ENCODE results near the gene BMPER.

BMPER gene

DNA sequence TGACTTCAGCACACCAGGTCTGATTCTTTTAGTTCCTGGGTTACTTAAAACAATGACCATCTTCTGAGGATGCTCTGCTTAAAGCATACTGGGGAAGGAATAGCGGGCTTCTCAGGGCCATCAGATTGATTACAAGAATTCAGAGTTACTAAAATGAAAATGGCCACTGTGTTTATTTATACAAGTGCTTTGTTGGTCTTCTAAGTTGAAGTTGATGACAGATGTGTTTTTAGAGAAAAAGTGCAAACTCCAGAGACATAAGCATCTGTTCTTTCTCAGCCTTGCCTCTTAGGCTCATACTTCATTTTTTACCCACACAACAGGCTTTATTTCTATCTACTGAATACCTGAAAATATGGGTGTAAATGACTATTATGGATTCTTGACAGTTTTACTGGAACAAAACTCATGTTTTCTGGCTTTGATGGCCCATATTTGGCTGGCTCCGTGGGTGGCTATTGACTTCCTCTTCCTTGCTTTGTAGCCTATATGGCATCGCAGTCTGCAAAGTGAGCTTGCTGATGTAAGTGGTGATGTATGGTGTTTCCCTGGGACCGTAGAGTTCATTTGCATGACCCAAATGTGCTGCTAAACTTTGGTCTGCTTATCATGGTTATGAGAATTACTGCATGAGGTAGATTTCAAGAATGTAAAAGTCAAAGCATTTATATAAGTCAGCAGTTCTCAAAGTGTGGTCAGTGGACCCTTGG is 121.3 kb downstream of the BMPER start:
- no peak for DNase-seq (ENCODE audit: low read depth, low spot score)

DNA sequence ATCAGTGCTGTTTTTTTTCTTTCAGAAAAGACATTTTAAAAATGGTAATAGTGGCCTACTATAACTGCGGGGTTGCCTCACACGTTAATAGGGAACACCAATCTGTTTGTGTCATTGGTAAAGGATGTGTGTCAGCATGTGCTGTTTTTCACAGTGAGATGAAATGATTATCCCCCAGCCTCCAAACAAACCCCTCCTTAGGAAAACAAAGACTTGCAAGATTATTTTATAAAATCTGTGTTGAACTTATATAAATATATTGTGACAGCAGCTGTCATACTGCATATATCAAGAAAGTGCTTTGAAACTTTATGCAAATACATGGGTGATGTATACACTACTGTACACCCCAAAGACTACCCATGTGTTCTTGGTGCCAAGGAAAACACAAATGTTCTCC is 125.8 kb downstream of the BMPER start:
- no peak for DNase-seq (ENCODE audit: low read depth, low spot score)

DNA sequence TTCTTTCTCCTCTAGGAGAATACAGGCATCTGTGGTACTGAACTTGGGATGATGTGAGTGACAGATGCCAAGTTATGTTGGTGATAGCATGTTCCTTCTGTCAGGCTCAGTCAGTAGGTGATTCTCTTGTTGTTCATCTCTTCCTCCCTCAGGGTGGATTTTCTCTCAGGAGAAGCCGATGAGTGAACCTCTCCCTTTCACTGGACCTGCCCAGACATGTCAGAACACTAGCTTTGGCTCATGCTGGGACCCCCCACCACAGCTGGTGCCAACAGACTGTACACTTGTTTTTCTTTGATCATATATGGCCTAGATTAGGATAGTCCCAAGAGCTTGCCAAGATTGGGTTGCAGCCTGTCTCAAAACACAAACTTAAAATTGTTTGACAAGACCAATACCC is 129.4 kb downstream of the BMPER start:
- DNase-seq (ENCODE audit: low read depth, low spot score), result no peak

DNA sequence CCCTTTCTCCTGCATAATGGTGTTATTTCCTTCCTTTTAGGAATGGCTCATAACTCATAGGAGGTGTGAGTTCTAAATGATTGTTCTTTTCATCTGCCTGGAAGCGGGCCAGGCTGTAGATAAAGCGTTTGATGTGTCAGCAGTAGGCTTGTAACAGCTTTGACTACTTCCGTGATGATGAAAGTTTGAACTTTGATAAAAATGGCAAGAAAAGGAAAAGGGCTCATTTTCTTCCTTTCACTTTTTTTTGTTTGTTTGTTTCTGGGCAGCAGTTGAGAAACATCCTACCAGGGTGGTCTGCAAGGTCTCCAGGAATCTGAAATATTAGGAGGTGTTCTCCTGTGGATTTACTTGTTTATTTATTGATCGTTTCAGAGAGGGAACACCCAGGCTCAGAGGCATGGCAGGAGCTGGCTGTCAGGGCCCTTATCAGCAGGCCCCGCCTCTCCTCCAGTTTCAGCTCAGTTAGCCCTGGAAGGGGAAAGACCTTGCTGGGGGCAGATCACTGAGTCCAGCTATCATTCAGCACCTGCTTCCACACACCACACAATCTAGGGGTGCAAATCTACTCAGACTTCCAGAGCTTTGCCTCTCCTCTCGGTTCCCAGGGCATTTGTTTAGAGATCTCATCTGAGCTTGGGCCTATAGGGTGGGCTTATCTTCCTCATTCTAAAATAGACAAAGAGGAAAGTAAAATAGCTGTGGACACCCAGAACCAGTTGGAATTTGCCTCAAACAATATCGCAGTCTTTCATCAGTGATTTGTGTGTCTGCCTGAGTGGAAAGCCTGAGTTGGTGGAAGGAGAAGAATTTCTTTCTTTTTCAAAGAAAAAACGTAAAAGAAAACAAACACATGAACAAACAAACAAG is 130.9 kb downstream of the BMPER start:
- DNase-seq (ENCODE audit: low read depth, low spot score), result no peak

DNA sequence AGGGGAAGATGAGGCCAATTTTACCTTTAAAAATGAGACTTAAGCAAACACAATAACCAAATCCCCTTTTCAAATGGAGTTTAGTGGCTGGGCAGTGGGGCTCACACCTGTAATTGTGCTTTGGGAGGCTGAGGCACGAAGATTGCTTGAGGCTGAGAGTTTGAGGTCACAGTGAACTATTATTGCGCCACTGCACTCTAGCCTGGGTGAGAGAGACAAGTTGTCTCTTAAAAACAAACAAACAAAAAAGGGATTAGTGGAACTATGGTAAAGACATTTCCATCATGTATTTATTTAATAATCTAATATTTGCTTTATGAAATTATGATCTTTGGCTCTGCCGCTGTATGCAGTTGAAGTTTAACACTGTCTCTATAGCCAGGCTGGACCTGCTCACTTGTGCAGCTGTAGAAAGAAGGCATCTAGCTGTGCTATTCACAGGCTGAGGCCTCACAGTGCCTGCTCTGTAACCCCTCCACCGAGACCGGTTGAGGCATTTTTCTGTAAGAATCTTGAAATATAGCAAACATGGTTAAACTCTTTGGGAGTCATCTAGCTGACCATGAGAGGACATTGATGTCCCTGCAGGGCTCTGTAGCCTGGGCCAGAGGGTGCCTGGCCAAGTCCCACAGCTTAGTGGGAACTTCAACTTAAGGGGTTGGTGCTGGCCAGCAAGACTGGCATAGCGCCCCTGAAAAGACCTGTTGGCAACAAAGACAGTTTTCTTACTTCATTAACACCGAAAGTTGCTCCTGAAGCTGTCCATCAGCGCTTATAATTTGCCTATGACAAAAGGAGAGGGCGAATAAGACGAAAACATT is 131.8 kb downstream of the BMPER start:
- no peak for DNase-seq (ENCODE audit: low read depth, low spot score)

DNA sequence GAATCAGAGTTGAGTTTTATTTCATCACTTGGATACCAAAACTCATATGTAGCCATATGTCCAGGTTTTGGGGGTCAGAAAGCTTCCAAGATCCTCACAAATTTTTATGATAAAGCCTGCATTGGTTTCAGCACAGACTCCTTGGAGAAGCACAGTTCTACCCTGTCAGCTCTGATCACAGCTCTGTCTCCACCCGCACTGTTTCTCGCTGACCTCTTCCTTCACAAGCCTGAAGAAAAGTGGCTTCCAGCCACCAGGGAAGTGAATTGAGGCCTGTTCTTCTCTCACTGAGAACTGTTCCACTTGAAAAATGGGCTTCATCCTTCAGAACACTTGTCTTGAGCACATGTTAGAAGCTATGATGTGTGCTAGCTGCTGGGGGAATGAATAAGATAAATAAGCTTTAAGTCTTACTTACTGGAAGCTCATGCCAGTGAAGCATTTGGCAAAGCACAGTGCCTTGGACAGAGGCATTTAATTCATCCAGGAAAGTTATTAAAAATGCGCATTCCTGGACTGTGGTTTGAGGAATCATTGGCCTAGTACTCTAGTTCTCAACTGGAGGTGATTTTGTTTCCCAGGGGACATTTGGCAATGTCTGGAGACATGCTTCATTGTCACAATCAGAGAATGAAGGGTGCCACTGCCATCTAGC is 133.6 kb downstream of the BMPER start:
- no peak for DNase-seq (ENCODE audit: low read depth, low spot score)

DNA sequence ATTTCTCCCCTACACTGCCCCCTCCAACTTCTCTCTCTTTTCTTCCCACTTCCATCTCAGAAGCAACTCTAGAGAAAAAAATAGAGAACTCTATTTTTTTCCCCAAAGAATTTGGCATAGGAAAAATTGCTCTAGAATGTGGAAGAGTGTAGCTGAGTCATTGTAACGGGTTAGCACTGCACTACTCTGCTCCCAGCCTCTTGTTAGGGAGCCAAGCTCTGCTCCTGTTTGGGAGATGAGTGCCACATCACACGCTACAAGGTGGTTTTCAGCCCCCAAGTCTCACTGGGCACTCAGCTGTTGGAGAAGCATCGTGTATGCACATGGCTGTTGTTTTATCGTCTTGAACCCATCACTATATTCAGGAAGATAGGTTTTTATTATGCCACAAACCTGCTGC is 136.4 kb downstream of the BMPER start:
- no peak for DNase-seq (ENCODE audit: low read depth, low spot score)

DNA sequence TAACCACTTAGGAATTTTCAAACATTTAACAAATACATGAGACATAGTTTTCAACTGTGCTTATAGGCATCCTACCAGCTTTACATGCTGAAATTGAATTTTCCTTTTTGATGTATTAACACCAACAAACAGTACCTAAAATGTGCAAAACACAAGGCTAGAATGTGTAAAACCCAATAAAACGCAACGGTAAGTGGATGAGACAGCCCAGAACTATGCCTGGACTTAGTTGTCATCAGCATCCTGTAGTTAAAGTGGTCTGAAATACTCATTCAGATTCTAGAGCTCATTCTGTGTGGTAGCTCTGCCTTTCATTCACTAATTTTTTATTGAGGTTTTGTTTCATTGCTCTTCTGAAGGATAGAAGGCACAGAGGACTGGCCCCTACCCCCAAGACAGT is 137.1 kb downstream of the BMPER start:
- DNase-seq (ENCODE audit: low read depth, low spot score), result no peak

DNA sequence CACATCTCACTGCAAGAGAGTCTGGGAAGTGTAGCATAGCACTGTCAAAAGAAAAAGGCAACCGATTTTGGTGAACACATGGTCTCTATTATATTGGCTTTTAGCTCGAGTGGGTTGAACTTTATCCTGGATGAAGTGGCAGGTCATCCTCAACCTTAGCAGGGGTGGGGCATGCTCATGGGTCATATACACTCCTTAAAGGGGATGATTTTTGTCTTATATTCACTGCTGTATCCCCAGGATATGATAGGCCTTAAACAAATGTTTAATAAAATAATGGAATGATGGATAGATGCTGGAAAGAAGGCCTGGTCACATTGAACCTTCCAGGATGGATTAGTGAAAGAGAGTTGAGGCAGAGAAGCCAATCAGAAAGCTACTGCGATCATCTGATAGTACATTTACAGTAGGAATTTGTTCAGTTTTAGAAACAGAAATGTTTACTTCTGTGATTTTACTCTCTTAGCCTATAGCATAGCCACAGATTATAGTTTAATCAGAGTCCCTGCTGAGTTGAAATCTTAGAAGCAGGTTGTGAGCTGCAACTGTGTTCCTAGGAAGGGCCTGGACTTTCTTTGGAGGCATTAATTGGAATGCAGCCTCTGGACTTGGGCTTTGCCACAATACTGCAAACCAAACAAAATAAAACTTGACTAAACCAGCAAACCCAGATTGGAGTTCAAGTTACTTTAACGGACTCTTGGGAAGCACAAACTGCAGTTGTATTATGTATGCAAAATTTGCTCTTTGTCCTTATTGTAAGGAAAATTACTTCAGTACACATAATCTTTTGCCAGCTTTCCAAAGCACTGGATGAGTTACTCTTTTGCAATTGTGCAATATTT is 138.3 kb downstream of the BMPER start:
- no peak for DNase-seq (ENCODE audit: low read depth, low spot score)

DNA sequence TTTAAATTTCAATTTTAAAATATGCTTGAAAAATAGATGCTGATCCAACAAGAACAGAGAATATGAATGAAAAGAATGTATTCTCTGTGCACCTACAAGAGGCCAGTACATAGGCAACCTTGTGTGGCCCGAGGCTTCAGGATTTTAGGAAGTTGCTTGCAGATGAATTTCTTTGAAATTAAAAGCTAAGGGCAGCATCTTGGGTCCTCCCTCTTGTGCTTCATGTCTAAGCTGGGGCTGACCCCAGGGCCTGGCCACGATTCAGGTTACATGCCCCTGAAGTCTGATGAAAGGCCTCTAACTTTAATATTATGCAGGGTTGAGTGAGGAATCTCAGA is 138.9 kb downstream of the BMPER start:
- DNase-seq (ENCODE audit: low read depth, low spot score), result no peak

DNA sequence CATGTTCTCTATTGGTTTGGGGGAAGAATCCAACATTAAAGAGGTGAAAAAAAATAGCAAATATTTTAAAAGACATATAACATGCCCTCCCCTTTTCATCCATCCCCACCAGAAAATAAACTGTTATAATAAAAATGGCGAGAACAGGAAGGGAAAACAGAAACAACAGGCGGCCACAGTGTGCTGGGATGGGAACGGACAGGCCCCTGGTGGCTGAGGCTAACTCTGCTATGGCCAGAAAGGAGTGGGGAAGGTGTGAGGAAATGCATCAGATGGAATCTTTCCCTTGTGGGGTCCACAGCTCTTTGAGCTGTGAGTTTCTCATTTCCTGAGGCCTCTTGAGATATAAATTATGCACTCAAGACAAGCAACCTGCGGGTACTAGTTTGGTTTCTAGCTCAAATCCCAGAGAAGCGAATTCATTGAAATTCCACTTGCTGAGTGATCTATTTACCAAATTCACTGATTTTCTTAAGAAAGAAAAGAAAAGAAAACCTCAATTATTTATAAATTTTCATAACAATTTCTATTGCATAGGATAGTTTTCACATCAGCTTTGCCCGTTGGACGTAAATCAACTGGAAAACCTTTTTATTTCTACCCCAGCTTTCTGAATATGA is 139.5 kb downstream of the BMPER start:
- no peak for DNase-seq (ENCODE audit: low read depth, low spot score)

DNA sequence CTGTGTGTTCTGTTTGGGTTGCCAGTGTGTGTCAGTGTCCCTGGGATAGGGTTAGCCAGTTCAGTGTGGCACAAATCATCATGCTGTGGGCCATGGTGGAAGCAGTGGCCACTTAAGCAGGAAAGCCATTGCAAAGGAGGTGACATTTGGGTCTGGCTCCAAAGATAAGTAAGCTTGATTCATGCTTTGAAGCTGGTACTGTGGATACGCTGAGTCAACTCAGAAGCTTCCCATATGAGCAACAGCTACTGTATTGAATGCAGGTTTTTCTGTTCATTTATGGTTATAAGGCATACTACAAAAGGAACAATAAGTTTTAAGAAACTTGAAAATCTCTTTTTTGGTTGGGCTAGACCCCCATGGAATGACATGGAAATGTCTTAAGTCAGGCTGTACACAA is 143.1 kb downstream of the BMPER start:
- no peak for DNase-seq (ENCODE audit: low read depth, low spot score)

DNA sequence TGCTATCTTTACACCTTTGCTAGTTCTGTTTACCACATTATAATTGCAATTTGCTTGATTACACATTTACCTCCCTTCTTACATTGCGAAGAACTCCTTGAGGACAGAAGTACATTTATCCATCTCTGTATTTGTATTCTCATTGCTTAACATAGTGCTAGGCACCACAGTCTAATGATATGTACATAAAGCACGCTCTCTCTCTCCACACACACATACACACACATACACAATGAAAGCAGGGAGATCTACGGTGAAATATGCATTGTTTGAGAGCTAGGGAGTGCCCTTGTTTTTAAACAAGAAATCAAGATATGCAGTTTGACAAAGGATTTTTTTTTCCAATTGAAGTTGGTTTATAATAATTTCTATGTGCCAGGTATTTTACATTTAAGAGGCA is 148.7 kb downstream of the BMPER start:
- DNase-seq (ENCODE audit: low read depth, low spot score), result no peak

DNA sequence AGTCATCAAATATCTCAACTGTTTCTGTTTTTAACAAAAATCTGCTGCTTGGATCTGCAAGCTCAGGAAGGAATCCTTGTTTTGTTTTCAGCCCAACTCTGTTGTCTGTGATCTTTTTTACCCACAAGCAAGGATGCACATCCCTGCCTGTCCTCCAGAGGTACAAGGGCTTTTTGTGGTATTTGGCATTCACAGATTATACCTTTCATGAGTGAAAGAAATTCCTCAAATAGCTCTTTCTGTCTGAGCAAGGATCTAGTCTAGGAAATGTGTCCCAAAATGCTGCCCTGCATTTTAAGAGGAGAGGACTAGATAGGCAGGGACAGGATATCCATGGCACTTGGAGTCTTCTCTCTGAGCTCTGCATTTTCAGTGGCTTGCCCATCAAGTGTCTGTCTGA is 151.8 kb downstream of the BMPER start:
- no peak for DNase-seq (ENCODE audit: low read depth, low spot score)

DNA sequence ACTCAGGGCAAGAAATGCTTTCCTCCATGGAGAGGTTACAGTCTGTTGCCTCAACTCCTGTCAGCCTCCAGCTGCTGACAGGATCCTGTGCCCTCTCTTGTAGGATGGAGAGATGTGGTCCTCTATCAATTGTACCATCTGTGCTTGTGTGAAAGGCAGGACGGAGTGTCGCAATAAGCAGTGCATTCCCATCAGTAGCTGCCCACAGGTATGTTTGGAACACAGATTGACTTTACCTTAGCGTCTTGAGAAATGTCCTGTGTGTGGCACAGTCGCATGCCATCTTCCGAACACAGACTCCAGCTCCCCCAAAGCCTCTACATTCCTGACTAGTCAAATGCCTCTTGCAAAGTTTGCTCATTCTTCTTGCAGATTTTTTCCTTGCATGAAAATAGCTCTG is 152.6 kb downstream of the BMPER start:
- DNase-seq (ENCODE audit: low read depth, low spot score), result no peak

DNA sequence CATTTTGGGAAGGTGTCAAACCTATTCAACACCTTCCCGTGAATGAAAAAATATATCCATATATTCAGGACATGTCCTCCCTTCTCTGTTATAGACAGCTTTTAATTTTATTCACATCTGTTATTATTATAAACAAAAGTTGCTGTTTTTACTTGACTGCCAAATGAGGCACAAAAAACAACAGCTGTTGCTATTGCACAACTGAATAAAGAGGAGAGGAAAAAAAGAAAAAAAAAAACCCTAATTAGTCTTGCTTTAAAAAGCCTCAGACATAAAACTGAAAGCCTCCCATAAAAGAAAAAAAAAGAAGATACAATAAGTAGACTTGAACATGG is 153.4 kb downstream of the BMPER start:
- no peak for DNase-seq (ENCODE audit: low read depth, low spot score)

DNA sequence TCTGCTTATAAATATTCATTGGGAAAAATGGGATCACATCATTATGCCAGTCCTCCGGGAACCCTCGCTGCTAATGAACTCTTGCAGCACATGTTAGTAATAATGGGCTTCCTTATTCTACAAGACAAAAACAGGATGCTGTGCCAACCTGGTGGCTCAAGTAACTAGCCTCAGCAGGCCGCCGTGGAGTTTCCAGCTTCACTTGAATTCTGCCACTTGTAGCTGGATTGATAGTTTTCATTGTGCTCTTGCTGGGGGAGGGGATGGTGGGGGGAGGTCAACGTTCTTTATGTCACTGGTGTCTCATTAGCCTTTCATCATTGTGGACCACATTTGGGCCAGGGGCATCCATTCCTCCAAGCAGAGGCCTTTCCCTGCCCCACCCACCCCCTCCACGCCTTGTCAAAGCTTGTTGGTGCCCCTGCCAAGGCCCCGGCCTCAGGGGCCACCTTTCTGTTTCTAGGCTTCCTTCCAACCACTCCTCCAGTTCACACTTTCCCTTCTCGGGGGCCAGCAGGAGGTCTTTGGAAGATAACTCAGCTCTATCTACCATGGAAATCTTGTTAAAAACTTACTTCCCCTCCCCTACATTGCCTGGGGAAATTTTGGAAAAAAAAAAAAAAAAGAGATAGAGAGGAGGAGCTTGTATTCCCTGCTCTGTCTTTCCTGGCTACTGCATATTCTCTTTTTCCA is 153.9 kb downstream of the BMPER start:
- no peak for DNase-seq (ENCODE audit: low read depth, low spot score)

DNA sequence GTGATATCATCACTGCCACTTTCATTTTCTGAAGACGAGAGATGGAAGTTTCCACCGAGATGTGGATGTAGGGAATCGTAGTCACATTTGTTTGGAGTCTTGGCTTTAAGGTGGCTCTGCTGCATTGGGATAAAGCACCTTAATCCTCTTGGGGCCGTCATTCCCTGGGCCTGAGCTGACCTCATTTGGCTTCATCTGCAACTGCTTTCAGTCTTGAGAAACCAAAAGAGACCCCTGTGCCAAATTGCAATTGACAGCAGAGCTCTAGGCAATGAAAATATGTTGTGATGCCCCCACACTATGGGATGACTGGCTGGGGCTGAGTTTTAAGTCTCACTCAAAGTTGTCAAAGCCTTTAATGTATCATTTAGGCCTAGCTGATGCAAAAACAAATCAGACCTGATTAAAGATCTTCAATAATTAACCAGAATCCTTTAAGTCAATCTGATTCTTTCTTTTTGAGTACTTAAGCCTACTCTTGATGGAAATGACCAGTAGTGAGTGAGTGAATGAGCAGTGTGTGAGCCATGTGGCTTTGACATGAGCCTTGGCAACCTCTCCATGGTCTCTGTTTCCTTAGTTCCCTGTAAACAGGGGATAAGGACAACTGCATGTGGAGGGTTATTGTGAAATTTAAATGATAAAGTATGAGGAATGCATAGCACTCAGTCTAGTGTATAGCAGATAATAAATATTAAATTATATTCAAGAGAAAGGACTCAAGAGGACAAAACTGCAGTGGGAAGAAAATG is 155.0 kb downstream of the BMPER start:
- DNase-seq (ENCODE audit: low read depth, low spot score), result no peak

DNA sequence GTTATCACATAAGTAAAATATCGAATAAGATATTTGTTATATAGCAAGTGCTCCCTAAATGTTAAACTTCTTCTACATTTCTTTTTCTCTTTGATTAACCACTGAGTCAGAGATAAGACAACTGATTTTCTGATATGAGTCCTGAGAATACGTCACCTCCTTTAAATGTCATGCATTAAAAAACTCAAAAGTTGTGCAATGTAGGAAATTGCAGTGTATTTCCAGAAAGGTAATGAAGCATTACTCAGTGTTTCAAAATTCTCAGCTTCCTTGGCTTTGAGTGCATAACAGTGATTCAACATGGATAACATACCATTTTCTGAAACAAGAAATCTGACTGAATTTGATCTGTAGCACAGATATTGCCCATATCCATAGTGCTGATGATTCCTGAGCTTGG is 155.8 kb downstream of the BMPER start:
- no peak for DNase-seq (ENCODE audit: low read depth, low spot score)
